HG03378 (cell line): ENCODE data around the gene DHRS11.
A peak's percentile ranks its signal among the peaks of the same experiment; 100 is the strongest.
"Not testable (repeated sequence)": the region's sequence is repeated elsewhere in the genome, so short reads cannot be mapped to it uniquely, and the experiment has no call there.

Experiments used
- ATAC-seq: cut with Tn5 transposase; IDR thresholded peaks from one replicate; pipeline ENCODE4 v1.9.1; 2021; ENCODE audit warnings: mild to moderate bottlenecking, moderate library complexity; ENCODE audit not compliant: unreplicated experiment

Gene DHRS11

GRCh38 chr17:36593656-36594316 lies 2.1 kb downstream of the DHRS11 start:
- ATAC-seq, result no peak

- ATAC-seq, result no peak
Observed at GRCh38 chr17:36594626-36595401, 3.1 kb downstream of the DHRS11 start.

- no peak for ATAC-seq
Observed at GRCh38 chr17:36597226-36597625, 5.5 kb downstream of the DHRS11 start.

- no peak for ATAC-seq
Observed at GRCh38 chr17:36597866-36598777, 6.4 kb downstream of the DHRS11 start.

GRCh38 chr17:36598951-36599401 lies 7.3 kb downstream of the DHRS11 start:
- ATAC-seq, result no peak

- ATAC-seq, result no peak
Observed at GRCh38 chr17:36599546-36600250, 8.0 kb downstream of the DHRS11 start.

GRCh38 chr17:36600465-36600864 lies 8.8 kb downstream of the DHRS11 start:
- ATAC-seq, result no peak

- ATAC-seq, result no peak
Observed at GRCh38 chr17:36600936-36601302, 9.2 kb downstream of the DHRS11 start.

- ATAC-seq, result peak; percentile 62
Observed at GRCh38 chr17:36601303-36602029, 9.8 kb downstream of the DHRS11 start, which contains the start of gene MRM1. MRM1 (plus strand) TSS chr17:36601583; CDS start chr17:36601811, 228 bp downstream.

- no peak for ATAC-seq
Observed at GRCh38 chr17:36602030-36602748, 10.5 kb downstream of the DHRS11 start.

GRCh38 chr17:36602924-36603384 lies 11.3 kb downstream of the DHRS11 start:
- no peak for ATAC-seq

GRCh38 chr17:36605028-36605427 lies 13.3 kb downstream of the DHRS11 start:
- not testable (repeated sequence) for ATAC-seq

GRCh38 chr17:36608280-36608679 lies 16.6 kb downstream of the DHRS11 start:
- no peak for ATAC-seq

GRCh38 chr17:36608794-36609497 lies 17.3 kb downstream of the DHRS11 start:
- ATAC-seq, result no peak

GRCh38 chr17:36609498-36609862 lies 17.8 kb downstream of the DHRS11 start:
- ATAC-seq, result no peak

- ATAC-seq, result no peak
Observed at GRCh38 chr17:36610474-36610873, 18.8 kb downstream of the DHRS11 start.

GRCh38 chr17:36611345-36612072 lies 19.8 kb downstream of the DHRS11 start:
- no peak for ATAC-seq

- ATAC-seq, result no peak
Observed at GRCh38 chr17:36612323-36612722, 20.6 kb downstream of the DHRS11 start.
